GM18858 (cell line): Measurements from ENCODE around the gene RAP1A.
"Not testable (repeated sequence)": the region's sequence is repeated elsewhere in the genome, so short reads cannot be mapped to it uniquely, and the experiment has no call there.

Source experiments
- ATAC-seq: cut with Tn5 transposase; IDR thresholded peaks from one replicate; pipeline ENCODE4 v1.9.1; 2021; ENCODE audit not compliant: unreplicated experiment

The RAP1A gene

DNA sequence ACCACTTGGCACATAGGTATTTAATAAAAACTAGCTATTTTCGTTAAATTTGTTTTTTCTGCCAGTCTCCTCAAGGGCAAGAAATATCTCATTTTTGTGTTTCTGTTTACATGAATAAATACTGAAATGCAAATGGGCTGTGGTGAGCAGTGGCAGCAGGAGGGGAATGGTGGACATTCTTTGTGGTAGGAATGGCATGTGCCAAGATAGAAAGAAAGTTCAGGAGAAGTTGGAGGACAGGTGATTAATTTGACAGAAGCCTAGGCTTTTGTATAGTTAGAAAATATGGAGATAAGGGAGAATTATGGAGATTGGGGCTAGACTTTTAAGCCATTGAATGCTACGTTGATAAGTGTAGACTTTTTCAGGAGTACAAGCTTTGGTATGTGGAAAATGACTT lies 8.6 kb downstream of the RAP1A start:
- no peak for ATAC-seq

GRCh38 chr1:111629190-111629954 lies 9.8 kb downstream of the RAP1A start:
- ATAC-seq = no peak

- ATAC-seq = no peak
Observed at GRCh38 chr1:111630567-111630966, 11.0 kb downstream of the RAP1A start.

GRCh38 chr1:111631502-111631901 lies 11.9 kb downstream of the RAP1A start:
- no peak for ATAC-seq

DNA sequence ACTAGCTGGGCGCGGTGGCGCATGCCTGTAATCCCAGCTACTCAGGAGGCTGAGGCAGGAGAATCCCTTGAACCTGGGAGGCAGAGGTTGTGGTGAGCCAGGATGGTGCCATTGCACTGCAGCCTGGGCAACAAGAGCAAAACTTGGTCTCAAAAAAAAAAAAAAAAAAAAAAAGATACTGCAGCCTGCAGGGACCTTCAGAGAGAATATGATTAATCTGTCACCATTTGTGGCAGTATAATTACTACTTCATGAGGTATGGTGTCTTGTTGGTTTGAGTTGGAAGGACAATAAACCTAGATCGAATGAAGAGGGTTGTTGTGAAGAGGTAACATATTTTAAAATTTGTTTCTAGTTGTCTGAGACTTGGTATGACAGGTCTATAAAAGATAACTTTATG lies 13.2 kb downstream of the RAP1A start:
- ATAC-seq = not testable (repeated sequence)

DNA sequence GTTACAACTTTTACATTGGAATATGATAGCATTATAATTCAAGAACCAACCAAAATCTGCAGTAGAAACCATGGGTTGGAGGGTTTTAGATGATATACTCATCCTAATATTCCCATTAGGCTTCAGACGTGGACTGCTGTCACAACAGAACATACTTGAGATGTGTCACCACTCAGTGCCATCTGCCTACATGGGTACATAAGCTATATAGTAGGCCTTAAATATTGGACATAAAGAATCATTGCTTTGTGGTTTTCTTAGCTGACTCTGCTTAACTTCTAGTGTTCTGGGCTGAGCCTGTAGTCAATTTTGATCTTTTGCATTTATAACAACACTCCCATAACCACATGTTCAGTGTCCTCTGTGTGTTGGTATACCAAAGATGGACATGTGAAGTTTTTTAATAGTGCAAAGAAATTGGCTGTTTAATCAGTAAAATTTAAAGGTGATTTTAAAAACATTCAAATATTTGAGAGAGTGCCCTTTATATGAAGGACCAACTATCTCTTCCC lies 14.2 kb downstream of the RAP1A start:
- no peak for ATAC-seq

GRCh38 chr1:111635324-111636009 lies 15.9 kb downstream of the RAP1A start:
- ATAC-seq = no peak

DNA sequence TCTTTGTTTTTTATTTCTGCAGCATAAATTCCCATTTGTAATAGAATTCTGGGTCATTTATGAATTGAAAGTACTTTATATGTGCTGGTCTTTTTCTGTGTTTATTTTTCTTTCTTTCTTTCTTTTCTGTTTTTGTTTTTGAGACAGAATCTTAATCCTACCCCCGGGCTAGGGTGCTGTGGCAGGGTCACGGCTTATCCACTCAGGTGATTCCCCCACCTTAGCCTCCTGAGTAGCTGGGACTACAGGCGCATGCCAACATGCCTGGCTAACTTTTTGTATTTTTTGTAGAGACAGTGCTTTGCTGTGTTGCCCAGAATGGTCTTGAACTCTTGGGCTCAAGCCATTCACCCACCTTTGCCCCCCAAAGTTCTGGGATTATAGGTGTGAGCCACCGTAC lies 18.7 kb downstream of the RAP1A start:
- ATAC-seq = no peak

DNA sequence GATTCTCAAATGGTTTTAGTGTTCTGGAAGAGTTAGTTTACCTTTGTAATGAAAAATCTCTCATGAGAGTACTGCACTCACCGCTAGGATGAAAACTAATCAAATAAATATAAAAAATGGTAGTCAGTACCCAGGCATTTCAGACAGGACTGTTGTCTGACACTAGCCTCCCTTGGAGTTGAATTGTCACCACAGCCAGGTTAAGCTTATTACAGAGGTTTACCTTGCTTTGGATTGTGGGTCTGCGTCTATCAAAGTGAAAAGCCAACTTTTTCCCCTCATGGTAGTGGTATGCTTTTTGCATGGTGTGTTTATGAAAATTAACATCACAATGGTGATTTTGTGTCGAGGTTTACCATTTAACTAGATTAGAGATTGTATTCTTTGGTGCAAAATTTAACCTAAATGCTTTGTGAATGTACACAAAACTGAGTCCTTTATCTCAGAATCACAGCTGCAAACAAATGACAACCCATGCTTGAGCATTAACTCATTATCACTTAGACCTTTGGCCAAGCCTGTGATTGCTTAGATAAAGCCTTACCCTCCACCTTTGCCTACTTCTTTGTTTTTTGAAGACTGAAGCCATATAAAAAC lies 20.1 kb downstream of the RAP1A start:
- ATAC-seq = no peak

- ATAC-seq = no peak
Observed at GRCh38 chr1:111643097-111643496, 23.5 kb downstream of the RAP1A start.

GRCh38 chr1:111643696-111644095 lies 24.1 kb downstream of the RAP1A start:
- no peak for ATAC-seq

DNA sequence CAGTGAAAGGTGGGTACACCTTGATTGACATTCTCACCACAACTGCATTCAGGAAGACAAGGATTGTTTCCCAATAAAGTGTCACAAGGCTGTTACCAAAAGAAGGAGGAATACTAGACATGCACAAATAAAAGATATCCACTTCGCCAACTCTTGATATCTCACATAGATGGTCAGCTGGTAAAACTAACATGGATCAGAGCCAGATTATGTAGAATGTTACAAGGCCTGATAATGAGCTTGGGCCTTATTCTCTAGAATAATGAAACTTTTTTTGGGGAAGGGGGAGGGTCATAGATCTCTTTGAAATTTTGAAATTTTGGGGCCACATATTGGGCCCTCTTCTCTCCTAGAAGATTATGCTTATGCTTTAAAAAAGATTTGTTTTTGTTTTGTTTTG lies 24.9 kb downstream of the RAP1A start:
- ATAC-seq = no peak

- ATAC-seq = no peak
Observed at GRCh38 chr1:111647736-111648135, 28.1 kb downstream of the RAP1A start.

DNA sequence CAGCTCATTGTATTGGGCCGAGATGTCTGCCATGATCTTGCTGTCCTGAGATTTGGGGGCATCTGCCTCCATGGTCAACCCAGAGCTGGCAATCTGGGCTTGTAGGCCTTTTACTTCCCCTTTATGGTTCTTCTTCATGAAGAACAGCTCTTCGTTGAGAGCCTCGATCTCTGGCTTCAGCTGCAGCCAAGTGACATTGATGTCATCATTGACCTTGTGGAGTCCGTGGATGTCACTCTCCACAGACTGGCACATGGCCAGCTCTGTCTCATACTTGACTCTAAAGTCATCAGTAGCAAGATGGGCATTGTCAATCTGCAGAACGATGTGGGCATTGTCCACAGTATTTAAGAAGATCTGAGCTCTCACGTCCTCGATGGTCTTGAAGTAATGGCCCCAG lies 29.2 kb downstream of the RAP1A start:
- no peak for ATAC-seq

- ATAC-seq = no peak
Observed at GRCh38 chr1:111649227-111649626, 29.6 kb downstream of the RAP1A start.

DNA sequence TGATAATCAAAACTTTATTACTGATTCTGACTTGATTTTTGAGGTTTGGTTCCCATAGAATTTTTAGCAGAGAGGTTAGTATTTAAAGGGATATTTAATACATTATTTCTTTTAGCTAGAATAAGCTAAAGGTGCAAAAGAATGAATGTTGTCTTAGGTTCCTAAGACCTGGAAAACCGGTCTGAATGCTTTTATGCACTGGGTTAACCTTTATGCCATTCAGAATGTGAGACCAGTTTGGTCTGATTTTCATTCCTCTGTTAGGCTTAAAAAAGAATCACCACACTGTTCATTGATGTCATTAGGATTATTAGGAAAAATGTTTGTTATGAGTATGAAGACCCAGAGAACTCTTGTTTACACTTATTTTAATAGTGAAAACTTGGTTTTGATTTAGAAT lies 30.1 kb downstream of the RAP1A start:
- no peak for ATAC-seq

GRCh38 chr1:111653709-111654108 lies 34.1 kb downstream of the RAP1A start:
- no peak for ATAC-seq

DNA sequence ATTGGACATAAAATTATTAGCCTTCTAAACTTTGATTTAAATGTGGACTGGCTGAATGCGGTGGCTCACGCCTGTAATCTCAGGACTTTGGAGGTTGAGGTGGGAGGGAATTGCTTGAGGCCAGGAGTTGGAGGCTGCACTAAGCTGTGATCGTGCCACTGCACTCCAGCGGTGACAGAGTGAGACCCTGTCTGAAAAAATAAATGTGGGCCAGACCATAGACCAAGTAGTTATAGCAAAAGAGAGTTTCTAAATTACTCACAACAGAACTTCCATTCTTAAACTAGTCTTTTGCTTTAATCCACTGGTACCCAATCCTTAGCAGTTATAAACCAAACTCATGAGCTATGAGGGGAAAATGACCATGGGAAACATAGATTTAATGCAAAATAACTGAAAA lies 35.2 kb downstream of the RAP1A start:
- peak; percentile 61 for ATAC-seq

- ATAC-seq = no peak
Observed at GRCh38 chr1:111656086-111657017, 36.8 kb downstream of the RAP1A start.

DNA sequence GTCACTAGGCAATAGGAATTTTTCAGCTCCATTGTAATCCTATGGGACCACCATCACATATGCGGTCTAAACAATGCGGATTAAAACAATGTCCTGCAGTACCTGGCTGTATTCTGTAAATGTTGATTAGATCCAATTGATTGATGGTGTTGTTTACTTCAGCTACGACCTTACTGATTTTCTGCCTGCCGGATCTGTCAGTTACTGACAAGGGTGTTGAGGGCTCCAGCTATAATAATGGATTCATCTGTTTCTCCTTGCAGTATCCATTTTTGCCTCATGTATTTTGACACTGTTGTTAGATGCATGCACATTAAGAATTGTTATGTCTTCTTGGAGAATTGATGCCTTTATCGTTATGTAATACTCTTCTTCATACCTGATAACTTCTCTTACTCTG lies 39.0 kb downstream of the RAP1A start:
- no peak for ATAC-seq
